SJCRH30 (cell line): Measurements from ENCODE around the gene FUT9. TPM values are rescaled to one million over a fixed set of nuclear protein-coding genes. Genes with fewer than 3 reads are reported as not detected.
"Not testable (repeated sequence)": the region's sequence is repeated elsewhere in the genome, so short reads cannot be mapped to it uniquely, and the experiment has no call there.

Source experiments
- DNase-seq, 2 experiments: peaks; one replicate each; pipeline ENCODE4 v3.0.0-alpha.2; 2015 to 2020
- H3K27ac ChIP-seq: fragments of 250-450 bp; sonication (Bioruptor Pico); 2 replicates; pipeline ENCODE4 v1.5.1; 2020; ENCODE audit warnings: mild to moderate bottlenecking, moderate library complexity
- H3K27me3 ChIP-seq: fragments of 250-450 bp; sonication (Bioruptor Pico); 2 replicates; pipeline ENCODE4 v1.5.1; 2020; ENCODE audit warnings: mild to moderate bottlenecking, moderate library complexity
- H3K36me3 ChIP-seq: fragments of 250-450 bp; sonication (Bioruptor Pico); 2 replicates; pipeline ENCODE4 v1.5.1; 2020; ENCODE audit warnings: mild to moderate bottlenecking, moderate library complexity
- H3K4me1 ChIP-seq: fragments of 250-450 bp; sonication (Bioruptor Pico); 2 replicates; pipeline ENCODE4 v1.5.1; 2020; ENCODE audit warnings: mild to moderate bottlenecking, moderate library complexity
- H3K4me3 ChIP-seq: fragments of 250-450 bp; sonication (Bioruptor Pico); 2 replicates; pipeline ENCODE4 v1.5.1; 2020; ENCODE audit warnings: mild to moderate bottlenecking, moderate library complexity
- H3K9me3 ChIP-seq: fragments of 250-450 bp; sonication (Bioruptor Pico); replicated peaks from 2 replicates; pipeline ENCODE4 v1.5.1; 2020; ENCODE audit warnings: mild to moderate bottlenecking, moderate library complexity
- total RNA-seq: library from RNA; depleted of rRNA; stranded (reverse); fragments of >200 nt; shearing (Covaris generic); gene quantifications from 2 replicates; pipeline ENCODE4 v1.2.3, GENCODE V29; 2014

Gene FUT9
- total RNA-seq, 1 experiment from 2014 or later = not detected

- Histone ChIP-seq H3K27ac (no peak overlapping the region), H3K27me3 (no peaks in the 10 kb centered on the region), H3K36me3 (no peaks in the 10 kb centered on the region), H3K4me1 (no peaks in the 10 kb centered on the region), H3K9me3 (no peaks in the 10 kb centered on the region), H3K4me3 (no peak overlapping the region)
- DNase-seq = no peak
Measured at GRCh38 chr6:96237638-96238347, 222.0 kb downstream of the FUT9 start.

- no peak for DNase-seq
- H3K4me3 ChIP-seq = no peak overlapping the region
- no peaks in the 10 kb centered on the region for H3K27me3 ChIP-seq
- no peaks in the 10 kb centered on the region for H3K9me3 ChIP-seq
- H3K27ac ChIP-seq = no peak overlapping the region
- no peaks in the 10 kb centered on the region for H3K4me1 ChIP-seq
- H3K36me3 ChIP-seq = no peaks in the 10 kb centered on the region
Measured at GRCh38 chr6:96246563-96246962, 230.8 kb downstream of the FUT9 start.

GRCh38 chr6:96249755-96250154 is 234.0 kb downstream of the FUT9 start:
- Histone ChIP-seq H3K4me3 (no peak overlapping the region), H3K36me3 (no peaks in the 10 kb centered on the region), H3K27ac (no peak overlapping the region), H3K4me1 (no peaks in the 10 kb centered on the region), H3K27me3 (no peaks in the 10 kb centered on the region), H3K9me3 (no peaks in the 10 kb centered on the region)
- no peak for DNase-seq

GRCh38 chr6:96257751-96258150 is 242.0 kb downstream of the FUT9 start:
- Histone ChIP-seq H3K9me3 (no peaks in the 10 kb centered on the region), H3K4me1 (no peaks in the 10 kb centered on the region), H3K36me3 (no peaks in the 10 kb centered on the region), H3K4me3 (no peak overlapping the region), H3K27me3 (no peaks in the 10 kb centered on the region), H3K27ac (no peak overlapping the region)
- DNase-seq = no peak

GRCh38 chr6:96260787-96261430 is 245.1 kb downstream of the FUT9 start:
- H3K36me3 ChIP-seq, H3K27me3 ChIP-seq, H3K4me3 ChIP-seq, DNase-seq, H3K9me3 ChIP-seq, H3K27ac ChIP-seq, H3K4me1 ChIP-seq: not testable (repeated sequence)
